Mucosa of stomach (tissue), 1 donor: ENCODE results near the gene CCR3.

Experiments
- H3K27me3 ChIP-seq: one replicate; pipeline ENCODE4 v1.7.0; 2013; ENCODE audit warnings: mild to moderate bottlenecking, low read length; ENCODE audit not compliant: control insufficient read depth, insufficient read depth
- H3K36me3 ChIP-seq: one replicate; pipeline ENCODE4 v1.7.0; 2013; ENCODE audit warnings: low read length; ENCODE audit not compliant: control insufficient read depth, insufficient read depth
- H3K4me1 ChIP-seq: one replicate; pipeline ENCODE4 v1.7.0; 2013; ENCODE audit warnings: mild to moderate bottlenecking, low read length; ENCODE audit not compliant: control insufficient read depth, insufficient read depth
- H3K4me3 ChIP-seq: one replicate; pipeline ENCODE4 v1.7.0; 2013; ENCODE audit warnings: low read length
- H3K9ac ChIP-seq: one replicate; pipeline ENCODE4 v1.7.0; 2013; ENCODE audit warnings: mild to moderate bottlenecking, low read length, moderate library complexity
- H3K9me3 ChIP-seq: one replicate; pipeline ENCODE4 v1.7.0; 2013; ENCODE audit warnings: mild to moderate bottlenecking, low read length, moderate library complexity; ENCODE audit not compliant: control insufficient read depth
- donor health status: Pancreatic carcinoma.

The CCR3 gene

DNA sequence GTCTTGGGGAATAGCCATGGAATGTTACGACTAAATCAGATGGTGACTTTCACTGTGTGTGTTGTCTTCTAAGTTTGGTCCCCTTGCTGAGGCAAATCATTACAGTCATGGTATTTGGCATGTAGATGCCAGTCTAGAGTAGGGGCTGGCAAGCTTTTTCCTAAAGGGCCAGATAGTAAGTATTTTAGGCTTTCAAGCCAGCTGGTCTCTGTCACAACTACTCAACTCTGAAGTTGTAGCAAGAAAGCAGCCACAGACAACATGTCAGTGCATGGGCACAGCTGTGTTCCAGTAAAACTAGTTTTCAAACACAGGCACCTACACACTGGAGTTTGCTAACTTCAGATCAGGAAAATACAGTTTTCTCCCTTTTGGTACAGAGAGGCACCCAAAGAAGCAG lies 39.3 kb downstream of the CCR3 start:
- H3K4me3 ChIP-seq, result no peak overlapping the region
- no peak overlapping the region for H3K9ac ChIP-seq
- no peaks in the 10 kb centered on the region for H3K36me3 ChIP-seq
- H3K27me3 ChIP-seq, result no peaks in the 10 kb centered on the region
- no peaks in the 10 kb centered on the region for H3K9me3 ChIP-seq
- H3K4me1 ChIP-seq, result no peaks in the 10 kb centered on the region

DNA sequence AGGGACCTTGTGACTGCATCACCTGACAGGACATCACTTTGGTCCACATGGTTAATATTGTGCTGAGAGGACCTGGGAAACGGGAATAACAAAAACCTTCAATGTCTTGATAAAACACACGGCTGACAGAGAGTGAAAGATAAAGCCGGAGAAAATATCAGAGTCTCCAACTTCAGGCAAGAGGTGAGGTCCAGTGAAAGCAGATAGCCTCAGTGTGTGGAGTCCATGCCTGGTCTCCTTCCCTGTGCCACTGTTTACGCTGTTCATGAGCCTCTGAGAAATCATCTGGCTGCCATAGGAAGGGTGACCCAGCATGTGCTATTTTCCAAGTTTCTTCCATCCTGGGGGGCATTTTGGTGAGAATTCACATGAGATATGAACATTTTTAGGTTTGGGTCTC lies 39.8 kb downstream of the CCR3 start:
- no peaks in the 10 kb centered on the region for H3K36me3 ChIP-seq
- no peaks in the 10 kb centered on the region for H3K27me3 ChIP-seq
- H3K9me3 ChIP-seq, result no peaks in the 10 kb centered on the region
- no peak overlapping the region for H3K4me3 ChIP-seq
- H3K4me1 ChIP-seq, result no peaks in the 10 kb centered on the region
- no peak overlapping the region for H3K9ac ChIP-seq

DNA sequence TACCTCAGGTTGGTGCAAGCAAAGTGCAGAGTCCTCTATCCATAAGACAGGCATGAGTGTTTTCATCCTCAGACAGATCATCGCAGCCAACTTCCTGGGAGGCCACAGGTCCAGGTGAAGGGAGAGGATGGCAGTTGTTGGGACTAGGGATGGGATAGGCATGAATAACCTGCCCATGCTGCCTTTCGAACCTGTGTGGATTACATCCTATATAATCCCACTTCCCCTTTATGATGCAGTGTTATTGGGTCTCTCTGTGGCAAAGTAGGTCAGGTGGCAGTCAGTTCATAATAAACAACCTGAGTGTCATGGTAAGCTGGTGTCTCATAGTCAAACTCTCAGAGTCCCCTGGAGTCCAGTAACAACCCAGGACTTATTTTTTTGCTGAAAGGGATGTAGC lies 40.4 kb downstream of the CCR3 start:
- Histone ChIP-seq H3K4me1 (no peaks in the 10 kb centered on the region), H3K4me3 (no peak overlapping the region), H3K9me3 (no peaks in the 10 kb centered on the region), H3K27me3 (no peaks in the 10 kb centered on the region), H3K36me3 (no peaks in the 10 kb centered on the region), H3K9ac (no peak overlapping the region)

GRCh38 chr3:46283881-46284450 lies 41.7 kb downstream of the CCR3 start:
- no peak overlapping the region for H3K4me3 ChIP-seq
- H3K9me3 ChIP-seq, result no peaks in the 10 kb centered on the region
- H3K4me1 ChIP-seq, result no peaks in the 10 kb centered on the region
- no peaks in the 10 kb centered on the region for H3K36me3 ChIP-seq
- no peak overlapping the region for H3K9ac ChIP-seq
- H3K27me3 ChIP-seq, result no peaks in the 10 kb centered on the region

- no peaks in the 10 kb centered on the region for H3K9me3 ChIP-seq
- H3K36me3 ChIP-seq, result no peaks in the 10 kb centered on the region
Observed at GRCh38 chr3:46284981-46285683, 42.9 kb downstream of the CCR3 start.

GRCh38 chr3:46285931-46286619 lies 43.8 kb downstream of the CCR3 start:
- Histone ChIP-seq H3K9me3 (no peaks in the 10 kb centered on the region), H3K4me1 (no peaks in the 10 kb centered on the region), H3K4me3 (no peak overlapping the region), H3K9ac (no peak overlapping the region), H3K36me3 (no peaks in the 10 kb centered on the region), H3K27me3 (no peaks in the 10 kb centered on the region)

More at GRCh38 chr3:46284981-46285683, 42.9 kb downstream of the CCR3 start:
- H3K4me3 ChIP-seq, result no peak overlapping the region
- no peak overlapping the region for H3K9ac ChIP-seq
- H3K27me3 ChIP-seq, result no peaks in the 10 kb centered on the region
- H3K4me1 ChIP-seq, result no peaks in the 10 kb centered on the region

GRCh38 chr3:46286947-46287565 lies 44.8 kb downstream of the CCR3 start:
- Histone ChIP-seq H3K9ac (no peak overlapping the region), H3K36me3 (no peaks in the 10 kb centered on the region), H3K4me1 (no peaks in the 10 kb centered on the region), H3K4me3 (no peak overlapping the region), H3K27me3 (no peaks in the 10 kb centered on the region), H3K9me3 (no peaks in the 10 kb centered on the region)

DNA sequence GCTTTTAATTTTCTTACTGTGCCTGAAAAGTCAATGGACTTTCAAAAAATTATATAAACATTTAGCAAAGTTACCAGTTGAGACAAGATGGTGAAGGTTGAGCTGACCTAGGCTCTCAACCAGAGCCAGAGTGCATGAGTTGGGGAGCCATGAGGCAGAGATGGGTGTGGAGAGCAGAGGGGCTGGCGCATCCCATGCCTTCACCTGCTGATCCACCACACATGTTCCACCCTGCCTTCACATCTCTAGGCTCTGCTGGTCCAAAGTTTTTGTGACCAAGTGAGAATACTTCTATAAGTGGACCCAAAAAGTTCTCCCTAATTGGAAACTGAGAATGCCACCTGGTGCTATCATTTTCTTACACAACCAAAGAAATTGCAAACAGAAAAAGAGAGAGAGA lies 47.3 kb downstream of the CCR3 start:
- Histone ChIP-seq H3K4me3 (no peak overlapping the region), H3K9ac (no peak overlapping the region), H3K27me3 (no peaks in the 10 kb centered on the region), H3K4me1 (no peaks in the 10 kb centered on the region), H3K9me3 (no peaks in the 10 kb centered on the region), H3K36me3 (no peaks in the 10 kb centered on the region)

- no peak overlapping the region for H3K4me3 ChIP-seq
- H3K36me3 ChIP-seq, result no peaks in the 10 kb centered on the region
- no peak overlapping the region for H3K9ac ChIP-seq
- H3K9me3 ChIP-seq, result no peaks in the 10 kb centered on the region
- no peaks in the 10 kb centered on the region for H3K4me1 ChIP-seq
- H3K27me3 ChIP-seq, result no peaks in the 10 kb centered on the region
Observed at GRCh38 chr3:46289966-46290365, 47.7 kb downstream of the CCR3 start.

DNA sequence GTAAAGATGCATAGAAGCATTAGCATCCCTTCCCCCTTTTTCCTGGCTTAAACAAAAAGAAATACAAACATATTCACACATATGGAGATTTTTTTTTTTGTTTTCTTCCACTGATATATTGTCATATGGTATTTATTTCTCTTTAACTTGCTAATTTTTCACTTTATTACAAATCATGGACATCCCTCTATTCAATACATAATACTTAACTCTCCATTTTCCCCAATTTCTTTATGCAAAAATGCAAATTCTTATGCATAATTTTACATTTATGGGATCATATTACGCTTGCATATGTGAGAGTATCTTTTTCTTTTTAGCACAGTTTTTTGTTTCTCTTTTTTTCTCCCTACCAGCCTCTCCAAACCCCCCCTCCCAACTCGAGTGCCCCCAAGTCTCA lies 48.8 kb downstream of the CCR3 start:
- H3K4me1 ChIP-seq, result no peaks in the 10 kb centered on the region
- no peak overlapping the region for H3K9ac ChIP-seq
- no peaks in the 10 kb centered on the region for H3K27me3 ChIP-seq
- H3K9me3 ChIP-seq, result no peaks in the 10 kb centered on the region
- H3K4me3 ChIP-seq, result no peak overlapping the region
- no peaks in the 10 kb centered on the region for H3K36me3 ChIP-seq

GRCh38 chr3:46293035-46293724 lies 50.9 kb downstream of the CCR3 start:
- H3K27me3 ChIP-seq, result no peaks in the 10 kb centered on the region

More at GRCh38 chr3:46293035-46293724, 50.9 kb downstream of the CCR3 start:
- Histone ChIP-seq H3K4me1 (no peaks in the 10 kb centered on the region), H3K36me3 (no peaks in the 10 kb centered on the region), H3K9ac (no peak overlapping the region), H3K4me3 (no peak overlapping the region), H3K9me3 (no peaks in the 10 kb centered on the region)
